Stomach (tissue), 4 donors: Measurements from ENCODE around the gene AIP.

Source experiments
- POLR2A ChIP-seq, 4 donors: fragments of 450-650 bp; IDR thresholded peaks; one replicate each; pipeline ENCODE4 v1.6.1; 2016; ENCODE audit warnings: antibody characterized with exemption in 4 of 4, control low read depth in 2 of 4, mild to moderate bottlenecking in 1 of 4, moderate library complexity in 1 of 4
- TF ChIP-seq, protein P1 (sequence below), 7 experiments: fragments of 450-650 bp in 4 of 7; fragments of 200-600 bp in 3 of 7; sonication (generic) in 3 of 7; IDR thresholded peaks; one replicate each; pipeline ENCODE4 v1.5.1; 2016 to 2019; ENCODE audit warnings: antibody characterized with exemption in 7 of 7, control low read depth in 2 of 7, mild to moderate bottlenecking in 1 of 7

- TF ChIP-seq, protein P1, sequence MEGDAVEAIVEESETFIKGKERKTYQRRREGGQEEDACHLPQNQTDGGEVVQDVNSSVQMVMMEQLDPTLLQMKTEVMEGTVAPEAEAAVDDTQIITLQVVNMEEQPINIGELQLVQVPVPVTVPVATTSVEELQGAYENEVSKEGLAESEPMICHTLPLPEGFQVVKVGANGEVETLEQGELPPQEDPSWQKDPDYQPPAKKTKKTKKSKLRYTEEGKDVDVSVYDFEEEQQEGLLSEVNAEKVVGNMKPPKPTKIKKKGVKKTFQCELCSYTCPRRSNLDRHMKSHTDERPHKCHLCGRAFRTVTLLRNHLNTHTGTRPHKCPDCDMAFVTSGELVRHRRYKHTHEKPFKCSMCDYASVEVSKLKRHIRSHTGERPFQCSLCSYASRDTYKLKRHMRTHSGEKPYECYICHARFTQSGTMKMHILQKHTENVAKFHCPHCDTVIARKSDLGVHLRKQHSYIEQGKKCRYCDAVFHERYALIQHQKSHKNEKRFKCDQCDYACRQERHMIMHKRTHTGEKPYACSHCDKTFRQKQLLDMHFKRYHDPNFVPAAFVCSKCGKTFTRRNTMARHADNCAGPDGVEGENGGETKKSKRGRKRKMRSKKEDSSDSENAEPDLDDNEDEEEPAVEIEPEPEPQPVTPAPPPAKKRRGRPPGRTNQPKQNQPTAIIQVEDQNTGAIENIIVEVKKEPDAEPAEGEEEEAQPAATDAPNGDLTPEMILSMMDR (IDR thresholded peaks at IDR 0.05) = no peak
- TF ChIP-seq POLR2A (IDR thresholded peaks at IDR 0.05) = no peak
Measured at GRCh38 chr11:67441098-67441563, 41.7 kb upstream of the AIP start.
